WI38 (cell line): ENCODE measurements around the gene LCN2.

Experiments
- H3K4me3 ChIP-seq: 2 replicates; pipeline ENCODE4 v1.5.1; 2011; ENCODE audit warnings: low read depth, mild to moderate bottlenecking, control low read depth, low read length
- TF ChIP-seq, protein P1 (sequence below): IDR thresholded peaks from 2 replicates; pipeline ENCODE4 v1.5.1; 2012; ENCODE audit warnings: low read depth, mild to moderate bottlenecking, control low read depth, low read length

LCN2 gene

DNA sequence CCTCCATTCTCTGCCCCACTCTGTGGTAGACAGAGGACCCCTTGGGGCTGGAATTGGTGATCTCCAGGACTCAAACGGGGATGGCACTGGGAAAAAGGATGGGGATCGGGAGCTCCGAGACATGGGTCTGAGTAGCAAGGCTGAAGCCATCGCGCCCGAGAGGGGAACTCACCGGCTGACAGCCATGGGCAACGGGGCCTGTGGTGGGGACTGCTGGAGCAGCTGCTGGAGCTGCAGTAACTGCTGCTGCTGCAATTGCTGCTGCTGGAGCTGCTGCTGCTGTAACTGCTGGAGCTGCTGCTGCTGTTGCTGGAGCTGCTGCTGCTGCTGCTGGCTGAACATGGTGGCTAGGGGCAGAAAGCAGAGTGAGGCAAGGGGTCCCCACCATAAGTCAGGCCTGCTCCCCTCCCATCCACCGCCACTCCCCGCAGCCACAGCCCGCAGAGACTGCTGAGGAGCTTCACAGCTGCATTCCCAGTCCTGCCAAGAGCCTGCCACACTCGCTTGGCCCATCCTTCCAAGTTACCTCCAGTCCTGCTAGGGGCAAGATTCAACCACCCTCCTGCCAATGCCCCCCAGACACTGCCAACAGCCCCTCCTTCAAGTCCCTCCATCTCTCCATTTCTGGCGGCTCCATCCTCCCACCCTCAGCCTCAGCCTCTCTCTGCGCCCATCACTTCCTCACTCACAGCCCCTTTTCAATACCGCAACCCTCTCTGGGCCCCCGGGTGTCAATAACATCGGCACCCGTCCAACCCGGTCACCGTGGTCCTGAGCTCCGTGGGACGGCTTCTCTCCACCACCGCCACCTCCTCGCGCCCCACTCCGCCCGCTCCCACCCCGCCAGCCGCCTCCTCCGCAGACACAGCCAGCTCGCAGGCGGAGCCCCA, 41.5 kb downstream of the LCN2 start:
- TF ChIP-seq, protein P1, sequence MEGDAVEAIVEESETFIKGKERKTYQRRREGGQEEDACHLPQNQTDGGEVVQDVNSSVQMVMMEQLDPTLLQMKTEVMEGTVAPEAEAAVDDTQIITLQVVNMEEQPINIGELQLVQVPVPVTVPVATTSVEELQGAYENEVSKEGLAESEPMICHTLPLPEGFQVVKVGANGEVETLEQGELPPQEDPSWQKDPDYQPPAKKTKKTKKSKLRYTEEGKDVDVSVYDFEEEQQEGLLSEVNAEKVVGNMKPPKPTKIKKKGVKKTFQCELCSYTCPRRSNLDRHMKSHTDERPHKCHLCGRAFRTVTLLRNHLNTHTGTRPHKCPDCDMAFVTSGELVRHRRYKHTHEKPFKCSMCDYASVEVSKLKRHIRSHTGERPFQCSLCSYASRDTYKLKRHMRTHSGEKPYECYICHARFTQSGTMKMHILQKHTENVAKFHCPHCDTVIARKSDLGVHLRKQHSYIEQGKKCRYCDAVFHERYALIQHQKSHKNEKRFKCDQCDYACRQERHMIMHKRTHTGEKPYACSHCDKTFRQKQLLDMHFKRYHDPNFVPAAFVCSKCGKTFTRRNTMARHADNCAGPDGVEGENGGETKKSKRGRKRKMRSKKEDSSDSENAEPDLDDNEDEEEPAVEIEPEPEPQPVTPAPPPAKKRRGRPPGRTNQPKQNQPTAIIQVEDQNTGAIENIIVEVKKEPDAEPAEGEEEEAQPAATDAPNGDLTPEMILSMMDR = no peak
- peak overlapping the region; percentile 87 for H3K4me3 ChIP-seq

DNA sequence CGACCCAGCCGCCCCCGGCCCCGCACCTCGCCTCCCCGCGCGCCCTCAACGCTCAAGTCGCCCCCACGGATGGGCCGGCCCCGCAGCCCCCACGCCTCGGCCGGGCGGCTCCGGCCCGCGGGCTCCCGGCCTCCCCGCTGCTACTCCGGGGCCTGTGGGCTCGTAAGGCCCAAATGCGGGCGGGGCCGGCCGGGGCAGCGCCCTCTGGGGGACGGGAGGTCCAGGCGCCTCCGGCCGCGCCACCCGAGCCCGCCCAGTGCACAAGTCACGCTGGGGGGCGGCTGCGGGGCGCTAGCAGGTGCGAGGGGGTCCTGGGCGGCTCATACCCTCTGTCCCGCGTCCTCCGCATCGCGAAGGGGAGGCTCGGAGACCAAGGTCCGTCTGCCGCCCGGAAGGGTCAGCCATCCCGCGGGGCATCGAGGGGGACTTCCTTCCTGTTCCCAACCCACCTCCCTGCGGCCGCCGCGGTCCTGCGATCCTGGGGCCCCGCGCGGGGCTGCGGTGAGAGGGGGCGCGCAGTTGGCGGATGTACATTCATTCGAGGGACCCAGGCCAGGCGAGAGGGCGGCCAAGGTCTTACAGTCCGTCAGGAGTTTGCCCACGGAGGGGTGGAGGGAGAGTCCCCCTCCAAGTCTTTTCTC, 42.3 kb downstream of the LCN2 start, which contains the start of gene CIZ1:
Gene CIZ1, minus strand, starts transcription at position 167 of the 641 bp plus-strand sequence. CDS start 715 bp downstream, outside the sequence.
- H3K4me3 ChIP-seq = peak within 1 kb of the TSS; percentile 87

DNA sequence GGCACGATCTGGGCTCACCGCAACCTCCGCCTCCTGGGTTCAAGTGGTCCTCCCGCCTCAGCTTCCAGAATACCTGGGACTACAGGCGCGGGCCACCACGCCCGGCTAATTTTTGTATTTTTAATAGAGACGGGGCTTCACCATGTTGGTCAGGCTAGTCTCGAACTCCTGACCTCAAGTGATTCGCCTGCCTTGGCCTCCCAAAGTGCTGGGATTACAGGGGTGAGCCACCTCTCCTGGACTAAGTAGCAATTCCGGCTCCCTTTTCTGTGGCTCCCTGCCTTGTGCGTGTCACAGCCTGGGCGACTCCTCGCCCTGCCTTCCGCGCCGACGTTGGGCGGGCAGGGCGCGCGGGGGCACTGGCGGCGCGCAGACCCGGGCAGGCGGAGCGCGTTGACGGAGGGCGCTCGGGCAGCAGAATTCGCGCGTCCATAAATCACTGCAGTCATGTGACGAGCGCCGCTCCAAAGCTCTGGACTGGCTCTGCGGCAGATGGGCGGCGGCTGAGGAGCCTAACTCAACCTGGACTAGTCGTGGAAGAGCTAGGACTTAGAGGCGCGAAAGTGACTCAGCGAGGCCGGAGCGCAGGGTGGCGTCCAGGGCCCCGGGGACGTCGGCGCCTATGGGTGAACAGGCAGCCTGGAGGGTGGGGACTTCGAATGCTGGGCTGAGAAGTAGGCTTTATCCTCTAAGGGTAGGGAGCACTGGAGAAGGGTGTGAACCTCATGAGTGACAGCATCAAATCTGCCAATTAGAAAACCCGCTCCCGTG, 43.5 kb downstream of the LCN2 start:
- H3K4me3 ChIP-seq = no peak overlapping the region; the same call in 1 of the 2 replicates
- TF ChIP-seq, protein P1 = peak; percentile 6; the same call in 1 of the 2 replicates

More for the DNA sequence above, 42.3 kb downstream of the LCN2 start, which contains the start of gene CIZ1:
- TF ChIP-seq, protein P1 = peak; percentile 66

DNA sequence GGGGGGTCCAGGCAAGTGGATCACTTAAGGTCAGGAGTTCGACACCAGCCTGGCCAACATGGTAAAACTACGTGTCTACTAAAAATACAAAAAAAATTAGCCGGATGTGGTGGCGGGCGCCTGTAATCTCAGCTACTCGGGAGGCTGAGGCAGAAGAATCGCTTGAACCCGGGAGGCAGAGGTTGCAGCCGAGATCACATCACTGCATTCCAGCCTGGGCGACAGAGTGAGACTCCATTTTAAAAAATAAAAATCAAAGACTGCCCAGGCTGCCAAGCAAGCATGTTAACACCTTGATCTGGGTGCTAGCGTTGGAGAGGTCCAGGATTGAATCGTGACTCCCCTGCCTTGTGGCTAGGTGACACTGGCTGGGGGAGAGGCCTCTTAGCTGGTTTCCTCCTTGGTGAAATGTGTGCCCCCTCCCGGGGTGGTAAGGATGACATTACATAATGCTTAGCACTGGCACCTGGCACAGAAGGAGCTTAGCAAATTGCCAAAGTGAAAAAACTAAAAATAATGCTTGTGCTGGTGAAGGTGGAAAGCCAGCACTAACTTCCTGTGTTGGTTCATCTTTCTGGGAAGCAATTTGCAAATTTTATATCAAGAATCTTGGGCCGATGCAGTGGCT, 44.3 kb downstream of the LCN2 start:
- no peak overlapping the region for H3K4me3 ChIP-seq
- TF ChIP-seq, protein P1 = no peak

GRCh38 chr9:128201441-128202369, 52.5 kb downstream of the LCN2 start:
- no peak overlapping the region for H3K4me3 ChIP-seq
- TF ChIP-seq, protein P1 = no peak

DNA sequence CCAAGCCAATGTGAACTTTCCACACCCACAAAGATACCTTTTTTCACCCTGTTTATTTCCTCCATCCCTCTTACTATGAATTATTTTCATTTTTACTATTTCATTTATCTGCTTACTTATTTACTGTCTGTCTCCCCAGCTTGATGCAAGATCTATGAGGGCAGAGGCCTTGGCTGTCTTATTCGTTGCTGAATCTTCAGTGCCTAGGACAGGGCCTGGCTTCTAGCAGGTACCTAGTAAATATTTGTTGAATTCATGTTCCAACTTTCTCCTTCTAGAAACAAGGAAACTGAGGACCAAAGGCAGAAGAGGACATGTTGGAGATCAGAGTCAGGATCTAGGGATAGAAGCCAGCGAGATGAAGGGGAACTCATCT, 53.4 kb downstream of the LCN2 start:
- TF ChIP-seq, protein P1 = no peak
- no peak overlapping the region for H3K4me3 ChIP-seq
